ENCODE results near the gene CD24.

The CD24 gene

GRCh38 chr6:106966671-106967640 lies 7.6 kb downstream of the CD24 start:
- DNase-seq: no peak

- no peak for DNase-seq
Measured at GRCh38 chr6:106966229-106966628, 8.3 kb downstream of the CD24 start.

- no peak for DNase-seq
Measured at GRCh38 chr6:106964954-106965353, 9.6 kb downstream of the CD24 start.

GRCh38 chr6:106964099-106964498 lies 10.4 kb downstream of the CD24 start:
- DNase-seq: no peak

GRCh38 chr6:106963544-106963943 lies 11.0 kb downstream of the CD24 start:
- DNase-seq: peak; percentile 74

- no peak for DNase-seq
Measured at GRCh38 chr6:106961801-106962200, 12.7 kb downstream of the CD24 start.

GRCh38 chr6:106961136-106961535 lies 13.4 kb downstream of the CD24 start:
- DNase-seq: no peak

GRCh38 chr6:106959985-106960384 lies 14.5 kb downstream of the CD24 start:
- no peak for DNase-seq

- DNase-seq: no peak
Measured at GRCh38 chr6:106939848-106940247, 34.7 kb downstream of the CD24 start.

GRCh38 chr6:106939208-106939607 lies 35.3 kb downstream of the CD24 start:
- DNase-seq: peak; percentile 50

GRCh38 chr6:106927531-106928398 lies 46.8 kb downstream of the CD24 start:
- DNase-seq: no peak

GRCh38 chr6:106925948-106926347 lies 48.6 kb downstream of the CD24 start:
- no peak for DNase-seq

GRCh38 chr6:106924694-106925523 lies 49.6 kb downstream of the CD24 start:
- DNase-seq: no peak

GRCh38 chr6:106922626-106923025 lies 51.9 kb downstream of the CD24 start:
- no peak for DNase-seq
